NCI-H2227 treated with DMSO at 0.1 percent for 48 hours (cell line): ENCODE measurements around the gene ASCC3.
"Not testable (repeated sequence)": the region's sequence is repeated elsewhere in the genome, so short reads cannot be mapped to it uniquely, and the experiment has no call there.

Experiments used
- DNase-seq: peaks from one replicate; lab custom pipeline; 2025; lab: John Stamatoyannopoulos, UW

The ASCC3 gene

DNA sequence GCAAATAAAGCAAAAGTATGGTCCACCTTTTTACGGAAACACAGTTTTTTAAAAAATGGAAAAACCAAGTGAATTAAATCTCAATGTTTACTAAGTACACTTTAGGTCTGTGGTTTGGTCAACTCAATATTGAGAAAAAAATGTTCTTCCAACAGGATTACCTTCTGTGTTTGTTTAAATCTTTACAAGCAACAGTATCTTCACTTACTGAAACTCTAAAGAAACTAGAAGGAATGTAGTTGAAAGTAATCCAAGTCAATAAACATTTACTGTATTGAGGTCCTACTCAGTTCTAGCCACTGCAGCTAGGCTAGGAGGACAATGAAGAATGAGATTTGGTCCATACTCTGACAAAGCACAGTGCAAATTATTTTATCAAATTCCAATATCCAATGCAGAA lies 80.1 kb downstream of the ASCC3 start:
- no peak for DNase-seq

DNA sequence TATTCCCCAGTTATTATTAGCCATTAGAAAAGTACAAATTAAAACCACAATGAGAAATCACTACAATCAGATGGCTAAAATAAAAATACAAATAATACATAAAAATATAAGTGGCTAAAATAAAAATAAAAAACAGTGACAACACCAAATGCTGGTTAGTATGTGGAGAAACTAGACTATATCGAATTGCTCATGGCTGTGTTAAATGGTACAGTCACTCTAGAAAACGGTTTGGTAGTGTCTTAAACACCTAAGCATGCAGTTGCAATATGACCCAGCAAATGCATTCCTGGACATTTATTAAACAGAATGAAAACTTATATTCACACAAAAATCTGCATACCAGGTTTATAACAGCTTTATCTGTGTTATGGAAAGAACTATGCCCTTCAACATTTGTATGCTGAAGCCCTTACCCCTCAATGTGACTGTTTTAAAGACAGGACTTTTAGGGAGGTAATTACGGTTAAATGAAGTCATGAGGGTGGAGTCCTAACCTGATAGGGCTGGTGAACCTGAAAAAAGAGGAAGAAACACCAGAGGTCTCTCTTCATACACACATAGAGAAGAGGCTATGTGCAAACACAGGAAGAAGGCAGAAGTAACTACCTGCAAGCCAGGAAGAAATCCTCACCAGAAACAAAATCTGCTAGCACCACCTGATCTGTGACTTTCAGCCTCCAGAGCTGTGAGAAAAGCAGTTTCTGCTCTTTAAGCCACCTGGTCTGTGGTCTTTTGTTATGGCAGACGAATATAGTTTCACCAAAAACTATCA lies 84.9 kb downstream of the ASCC3 start:
- DNase-seq: no peak

DNA sequence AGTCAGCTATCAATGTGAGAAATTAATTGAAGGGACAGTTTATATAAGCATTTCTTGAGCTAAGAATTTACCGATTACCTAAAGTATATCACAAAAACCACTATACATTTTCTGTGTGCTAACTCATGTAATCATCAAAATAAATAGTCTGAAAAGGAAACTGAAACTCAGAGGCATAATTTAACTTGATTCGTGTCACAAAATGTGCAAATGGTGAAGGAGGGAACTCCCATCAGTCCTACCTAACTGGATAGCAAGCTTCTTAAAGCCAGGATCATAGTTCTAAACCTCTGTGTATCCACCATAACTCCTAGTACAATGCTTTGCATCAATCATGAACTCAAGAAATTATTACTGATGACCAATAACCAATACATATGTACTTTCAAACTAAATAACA lies 91.0 kb downstream of the ASCC3 start:
- DNase-seq: no peak

- no peak for DNase-seq
These were observed 95.1 kb downstream of the ASCC3 start for GRCh38 chr6:100785982-100786381.

- no peak for DNase-seq
These were observed 100.5 kb downstream of the ASCC3 start for GRCh38 chr6:100780648-100781047.

- DNase-seq: no peak
These were observed 105.5 kb downstream of the ASCC3 start for GRCh38 chr6:100775667-100776066.

- no peak for DNase-seq
These were observed 106.4 kb downstream of the ASCC3 start for GRCh38 chr6:100774681-100775080.

GRCh38 chr6:100768816-100769351 lies 112.2 kb downstream of the ASCC3 start:
- DNase-seq: no peak

- no peak for DNase-seq
These were observed 117.4 kb downstream of the ASCC3 start for GRCh38 chr6:100763617-100764241.

DNA sequence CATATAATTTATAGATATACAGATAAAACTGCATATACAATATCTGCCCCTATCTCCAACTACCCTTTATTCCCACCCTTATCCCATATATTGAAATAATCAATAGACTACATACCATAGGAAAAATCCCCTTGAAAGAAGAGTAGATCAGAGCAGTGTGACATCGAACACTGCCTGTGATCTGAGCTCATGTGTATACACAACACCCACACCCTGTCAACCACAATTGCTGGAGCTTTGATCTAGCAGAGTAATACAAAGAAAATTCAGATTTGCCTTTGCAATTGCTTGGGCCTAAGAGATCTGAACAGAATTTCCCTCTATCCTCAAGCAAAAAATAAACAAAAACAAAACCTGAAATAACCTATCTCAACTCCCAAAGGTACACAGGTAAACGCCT lies 119.3 kb downstream of the ASCC3 start:
- DNase-seq: no peak

GRCh38 chr6:100758386-100758785 lies 122.7 kb downstream of the ASCC3 start:
- not testable (repeated sequence) for DNase-seq

DNA sequence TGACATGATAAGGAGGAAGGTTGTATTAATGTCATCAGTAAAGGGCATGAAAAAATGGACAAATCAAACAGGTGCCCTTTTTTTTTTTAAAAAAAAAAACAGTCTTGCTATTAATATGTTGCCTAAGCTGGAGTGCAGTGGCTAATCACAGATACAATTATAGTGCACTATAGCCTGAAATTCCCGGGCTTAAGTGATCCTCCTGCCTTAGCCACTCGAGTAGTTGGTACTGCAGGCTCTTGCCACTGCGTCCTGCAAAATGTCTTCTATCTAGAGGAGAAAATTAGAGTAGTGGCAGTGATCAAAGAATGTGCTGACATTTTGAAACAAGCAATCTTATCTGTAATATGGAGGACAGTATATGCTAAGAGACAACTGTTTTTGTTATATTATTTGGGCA lies 127.7 kb downstream of the ASCC3 start:
- peak; percentile 14 for DNase-seq

DNA sequence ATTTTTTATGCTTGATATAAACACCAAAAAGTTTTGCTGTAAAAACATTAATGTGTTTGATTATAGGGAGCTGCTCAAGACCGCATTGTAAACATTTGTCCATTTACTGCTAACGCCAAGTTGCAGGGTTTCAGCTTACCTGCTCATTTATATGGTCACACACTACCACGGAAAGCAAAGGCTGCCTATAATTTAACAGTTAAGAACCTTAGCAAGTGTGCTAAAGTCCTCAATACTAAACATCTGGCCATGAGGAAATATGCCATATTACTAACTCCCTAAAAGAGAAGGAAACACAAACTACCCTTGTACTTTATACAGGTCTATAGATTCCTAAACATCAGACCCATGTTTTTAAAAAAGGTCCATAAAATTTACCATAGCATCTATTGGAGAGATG lies 129.5 kb downstream of the ASCC3 start:
- DNase-seq: no peak

DNA sequence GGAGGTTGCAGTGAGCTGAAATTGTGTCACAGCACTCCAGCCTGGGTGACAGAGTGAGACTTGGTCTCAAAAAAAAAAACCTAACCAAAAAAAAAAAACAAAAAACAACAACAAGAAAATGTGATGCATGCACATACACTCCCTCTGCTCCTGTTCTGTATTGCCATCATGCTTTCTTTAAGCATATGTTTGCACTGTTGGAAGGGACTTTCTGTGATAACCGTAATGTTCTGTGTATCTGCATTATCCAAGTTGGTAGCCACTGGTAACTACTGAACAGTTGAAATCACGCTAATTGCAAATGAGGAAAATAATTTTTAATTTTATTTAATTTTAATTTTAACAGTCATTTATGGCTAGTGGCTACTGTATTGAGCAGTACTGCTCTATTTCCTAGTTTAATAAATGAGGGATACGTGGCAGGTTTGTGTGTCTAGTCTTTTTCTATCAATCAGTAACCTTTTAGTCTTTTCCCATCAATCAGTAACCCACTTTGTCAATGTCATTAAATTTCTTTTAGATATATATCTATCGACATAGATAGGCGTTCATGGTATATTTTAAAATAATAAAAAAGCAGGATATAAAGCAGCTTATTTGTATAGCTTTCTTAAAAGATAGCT lies 135.6 kb downstream of the ASCC3 start:
- no peak for DNase-seq

DNA sequence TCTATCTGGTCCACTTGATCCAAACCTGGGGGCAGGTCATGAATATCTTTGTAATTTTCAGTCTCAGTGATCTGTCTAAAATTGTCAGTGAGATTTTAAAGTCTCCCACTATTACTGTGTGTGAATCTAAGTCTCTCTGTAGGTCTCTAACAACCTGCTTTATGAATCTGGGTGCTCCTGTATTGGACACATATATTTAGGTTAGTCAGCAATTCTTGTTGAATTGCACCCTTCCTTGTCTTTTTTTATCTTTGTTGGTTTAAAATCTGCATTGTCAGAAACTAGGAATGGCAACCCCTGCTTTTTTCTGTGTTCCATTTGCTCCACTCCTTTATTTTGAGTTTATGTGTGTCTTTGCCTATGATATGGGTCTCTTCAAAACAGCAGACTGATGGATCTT lies 140.7 kb downstream of the ASCC3 start:
- no peak for DNase-seq

DNA sequence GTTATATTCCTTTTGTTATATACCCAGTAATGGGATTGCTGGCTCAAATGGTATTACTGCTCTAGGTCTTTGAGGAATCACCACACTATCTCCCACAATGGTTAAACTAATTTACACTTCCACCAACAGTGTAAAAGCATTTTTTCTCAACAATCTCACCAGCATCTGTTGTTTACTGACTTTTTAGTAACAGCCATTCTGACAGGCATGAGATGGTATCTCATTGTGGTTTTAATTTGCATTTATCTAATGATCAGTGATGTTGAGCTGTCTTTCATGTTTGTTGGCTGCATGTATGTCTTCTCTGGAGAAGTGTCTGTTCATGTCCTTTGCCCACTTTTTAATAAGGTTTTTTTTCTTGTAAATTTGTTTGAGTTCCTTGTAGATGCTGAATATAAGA lies 143.4 kb downstream of the ASCC3 start:
- not testable (repeated sequence) for DNase-seq

- DNase-seq: no peak
These were observed 149.7 kb downstream of the ASCC3 start for GRCh38 chr6:100731411-100731810.

- no peak for DNase-seq
These were observed 150.8 kb downstream of the ASCC3 start for GRCh38 chr6:100730001-100730980.

- DNase-seq: no peak
These were observed 154.5 kb downstream of the ASCC3 start for GRCh38 chr6:100726666-100727065.

GRCh38 chr6:100724696-100725095 lies 156.4 kb downstream of the ASCC3 start:
- no peak for DNase-seq

- DNase-seq: no peak
These were observed 156.9 kb downstream of the ASCC3 start for GRCh38 chr6:100724222-100724621.

- no peak for DNase-seq
These were observed 159.9 kb downstream of the ASCC3 start for GRCh38 chr6:100721256-100721655.
